ENCODE data around the gene EEF1E1. TPM values are rescaled to one million over a fixed set of nuclear protein-coding genes. Genes with fewer than 3 reads are reported as not detected.
A peak's percentile ranks its signal among the peaks of the same experiment; 100 is the strongest.

EEF1E1 gene
- total and polyA plus RNA-seq, 9 of the 15 experiments (the other 6 are each of a cell fraction or from before 2014, with no cell fraction given), result 135 to 1,355 (median 327) TPM

DNA sequence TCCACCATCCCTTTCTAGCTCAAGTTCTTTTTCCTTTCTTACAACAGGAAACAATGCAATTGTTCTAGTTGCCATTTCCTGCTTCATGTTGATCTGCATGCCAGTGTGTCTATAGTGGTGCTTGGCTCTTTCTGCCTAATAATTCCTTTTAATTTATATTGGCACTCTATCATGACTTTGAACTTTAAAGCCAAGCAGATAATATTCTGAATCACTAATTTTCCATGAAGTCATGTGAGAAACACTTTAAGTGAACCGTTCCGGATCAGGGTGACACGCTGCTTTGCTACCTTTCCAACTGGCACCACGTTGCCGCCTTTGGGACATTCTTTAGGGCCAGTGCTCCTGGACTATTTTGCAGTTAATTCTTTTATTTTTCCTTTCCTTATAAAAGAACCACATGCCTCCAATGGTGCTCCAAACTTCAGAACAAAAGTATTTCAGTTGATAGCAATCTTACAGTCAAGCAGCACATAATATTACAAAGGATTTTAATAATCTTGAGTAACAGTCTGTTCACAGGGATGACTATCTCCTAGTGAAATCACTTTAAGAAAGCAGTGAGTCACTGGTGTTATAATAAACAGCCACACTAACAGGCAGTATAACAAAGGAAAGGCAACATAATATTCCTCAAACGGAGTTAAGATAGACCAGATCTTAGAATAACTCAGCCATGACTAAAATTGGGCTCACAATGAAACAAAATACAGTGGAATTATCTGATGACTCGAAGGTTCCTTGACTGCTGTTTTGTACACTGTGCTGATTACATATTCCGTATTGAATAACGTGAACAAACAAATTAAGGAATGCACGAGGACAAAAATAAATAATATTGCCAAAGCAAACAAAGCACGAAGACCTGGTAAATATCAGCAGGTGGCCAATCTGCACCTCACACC, 19.1 kb downstream of the EEF1E1 start (continued):
- peak in 1 of 2 experiments; percentile 12; a peak in 1 of 4 replicates for TF ChIP-seq FOXK2 (conservative IDR thresholded peaks at IDR 0.05 in 1 of 2, IDR thresholded peaks at IDR 0.05 in 1 of 2; ENCODE audit: low read depth in 2 of 2)
- TF ChIP-seq MTA2 (IDR thresholded peaks at IDR 0.05; ENCODE audit: low read depth), result peak; percentile 13; the same call in 1 of the 2 replicates
- TF ChIP-seq DPF2 (IDR thresholded peaks at IDR 0.05), result peak; percentile 77
- TF ChIP-seq, protein P1, sequence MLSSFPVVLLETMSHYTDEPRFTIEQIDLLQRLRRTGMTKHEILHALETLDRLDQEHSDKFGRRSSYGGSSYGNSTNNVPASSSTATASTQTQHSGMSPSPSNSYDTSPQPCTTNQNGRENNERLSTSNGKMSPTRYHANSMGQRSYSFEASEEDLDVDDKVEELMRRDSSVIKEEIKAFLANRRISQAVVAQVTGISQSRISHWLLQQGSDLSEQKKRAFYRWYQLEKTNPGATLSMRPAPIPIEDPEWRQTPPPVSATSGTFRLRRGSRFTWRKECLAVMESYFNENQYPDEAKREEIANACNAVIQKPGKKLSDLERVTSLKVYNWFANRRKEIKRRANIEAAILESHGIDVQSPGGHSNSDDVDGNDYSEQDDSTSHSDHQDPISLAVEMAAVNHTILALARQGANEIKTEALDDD (IDR thresholded peaks at IDR 0.05), result peak; percentile 28
- TF ChIP-seq, protein P2, sequence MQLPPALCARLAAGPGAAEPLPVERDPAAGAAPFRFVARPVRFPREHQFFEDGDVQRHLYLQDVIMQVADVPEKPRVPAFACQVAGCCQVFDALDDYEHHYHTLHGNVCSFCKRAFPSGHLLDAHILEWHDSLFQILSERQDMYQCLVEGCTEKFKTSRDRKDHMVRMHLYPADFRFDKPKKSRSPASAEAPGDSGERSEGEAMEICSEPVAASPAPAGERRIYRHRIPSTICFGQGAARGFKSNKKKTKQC (CRISPR knock-in tag; IDR thresholded peaks at IDR 0.05), result no peak
- peak; percentile 82 for TF ChIP-seq JUND (IDR thresholded peaks at IDR 0.05; ENCODE audit: borderline replicate concordance, low read depth, low read length)
- peak; percentile 55; the same call in 1 of the 3 replicates for TF ChIP-seq JUND (tag; IDR thresholded peaks at IDR 0.05; ENCODE audit: borderline replicate concordance, low read depth, low read length)
- TF ChIP-seq JUN (IDR thresholded peaks at IDR 0.05; ENCODE audit: borderline replicate concordance, low read depth, low read length), result peak; percentile 75; the same call in 1 of the 2 replicates
- no peak for TF ChIP-seq JUN (CRISPR knock-in tag; IDR thresholded peaks at IDR 0.05; ENCODE audit: borderline replicate concordance)
- no peak for TF ChIP-seq RBM25 (IDR thresholded peaks at IDR 0.05; ENCODE audit: low read depth, low read length, severe bottlenecking)
- 0 out of 4 replicates have a peak, but pooled peaks of 1 of the 2 experiments have one; percentile 13 for TF ChIP-seq MAZ (CRISPR knock-in tag; conservative IDR thresholded peaks at IDR 0.05 in 1 of 2, IDR thresholded peaks at IDR 0.05 in 1 of 2)
- TF ChIP-seq SMARCA4 (IDR thresholded peaks at IDR 0.05), result peak; percentile 80
- TF ChIP-seq ARID1B (IDR thresholded peaks at IDR 0.05), result peak; percentile 84
- 0 out of 4 replicates have a peak, but pooled peaks of 1 of the 2 experiments have one; percentile 23 for TF ChIP-seq HDAC1 (IDR thresholded peaks at IDR 0.05)
- TF ChIP-seq HDAC3 (IDR thresholded peaks at IDR 0.05; ENCODE audit: borderline replicate concordance, partially characterized antibody), result peak; percentile 9
- TF ChIP-seq HDAC2 (IDR thresholded peaks at IDR 0.05), result 0 out of 2 replicates have a peak, but pooled peaks have one; percentile 19
- TF ChIP-seq, protein P3, sequence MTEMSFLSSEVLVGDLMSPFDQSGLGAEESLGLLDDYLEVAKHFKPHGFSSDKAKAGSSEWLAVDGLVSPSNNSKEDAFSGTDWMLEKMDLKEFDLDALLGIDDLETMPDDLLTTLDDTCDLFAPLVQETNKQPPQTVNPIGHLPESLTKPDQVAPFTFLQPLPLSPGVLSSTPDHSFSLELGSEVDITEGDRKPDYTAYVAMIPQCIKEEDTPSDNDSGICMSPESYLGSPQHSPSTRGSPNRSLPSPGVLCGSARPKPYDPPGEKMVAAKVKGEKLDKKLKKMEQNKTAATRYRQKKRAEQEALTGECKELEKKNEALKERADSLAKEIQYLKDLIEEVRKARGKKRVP (CRISPR knock-in tag; IDR thresholded peaks at IDR 0.05), result no peak
- TF ChIP-seq CREM (IDR thresholded peaks at IDR 0.05; ENCODE audit: low read depth), result no peak
- TF ChIP-seq HOXB6 (CRISPR knock-in tag; IDR thresholded peaks at IDR 0.05; ENCODE audit: borderline replicate concordance), result no peak
- TF ChIP-seq PTTG1 (tag; IDR thresholded peaks at IDR 0.05; ENCODE audit: low read depth), result 0 out of 2 replicates have a peak, but pooled peaks have one; percentile 25
- peak; percentile 69 for TF ChIP-seq SMARCE1 (IDR thresholded peaks at IDR 0.05)
- TF ChIP-seq ERF (CRISPR knock-in tag; IDR thresholded peaks at IDR 0.05), result 0 out of 2 replicates have a peak, but pooled peaks have one; percentile 39
- no peak for TF ChIP-seq ZNF277 (CRISPR knock-in tag; IDR thresholded peaks at IDR 0.05; ENCODE audit: borderline replicate concordance)
- peak; percentile 41; the same call in 1 of the 2 replicates for TF ChIP-seq PHF21A (IDR thresholded peaks at IDR 0.05; ENCODE audit: borderline replicate concordance, low read depth)
- 0 out of 2 replicates have a peak, but pooled peaks have one; percentile 5 for TF ChIP-seq ADNP (tag; IDR thresholded peaks at IDR 0.05)
